GM04503 (cell line): ENCODE measurements around the gene KCNB1.
"Not testable (repeated sequence)": the region's sequence is repeated elsewhere in the genome, so short reads cannot be mapped to it uniquely, and the experiment has no call there.

Experiments
- DNase-seq: peaks from one replicate; pipeline ENCODE4 v3.0.0-alpha.2; 2012; ENCODE audit warnings: low read depth

Gene KCNB1

GRCh38 chr20:49435639-49436038, 46.8 kb downstream of the KCNB1 start:
- no peak for DNase-seq

GRCh38 chr20:49433333-49433732, 49.1 kb downstream of the KCNB1 start:
- DNase-seq, result no peak

- no peak for DNase-seq
Measured at GRCh38 chr20:49432550-49432949, 49.9 kb downstream of the KCNB1 start.

- no peak for DNase-seq
Measured at GRCh38 chr20:49431329-49431728, 51.1 kb downstream of the KCNB1 start.

GRCh38 chr20:49430320-49430719, 52.1 kb downstream of the KCNB1 start:
- no peak for DNase-seq

GRCh38 chr20:49427751-49428518, 54.5 kb downstream of the KCNB1 start:
- no peak for DNase-seq

- no peak for DNase-seq
Measured at GRCh38 chr20:49426873-49427272, 55.6 kb downstream of the KCNB1 start.

- no peak for DNase-seq
Measured at GRCh38 chr20:49426395-49426794, 56.1 kb downstream of the KCNB1 start.

- DNase-seq, result no peak
Measured at GRCh38 chr20:49424536-49424935, 57.9 kb downstream of the KCNB1 start.

- no peak for DNase-seq
Measured at GRCh38 chr20:49422161-49422560, 60.3 kb downstream of the KCNB1 start.

GRCh38 chr20:49420811-49421295, 61.6 kb downstream of the KCNB1 start:
- no peak for DNase-seq

GRCh38 chr20:49420292-49420691, 62.2 kb downstream of the KCNB1 start:
- DNase-seq, result no peak

GRCh38 chr20:49419785-49420184, 62.7 kb downstream of the KCNB1 start:
- no peak for DNase-seq

GRCh38 chr20:49418809-49419208, 63.7 kb downstream of the KCNB1 start:
- no peak for DNase-seq

GRCh38 chr20:49417843-49418555, 64.5 kb downstream of the KCNB1 start:
- no peak for DNase-seq

- no peak for DNase-seq
Measured at GRCh38 chr20:49415668-49416044, 66.8 kb downstream of the KCNB1 start.

- DNase-seq, result no peak
Measured at GRCh38 chr20:49415005-49415667, 67.3 kb downstream of the KCNB1 start.

- DNase-seq, result no peak
Measured at GRCh38 chr20:49413677-49414076, 68.8 kb downstream of the KCNB1 start.

GRCh38 chr20:49412953-49413352, 69.5 kb downstream of the KCNB1 start:
- DNase-seq, result no peak

- DNase-seq, result no peak
Measured at GRCh38 chr20:49412254-49412653, 70.2 kb downstream of the KCNB1 start.

GRCh38 chr20:49411221-49411925, 71.1 kb downstream of the KCNB1 start:
- DNase-seq, result no peak

GRCh38 chr20:49409975-49410621, 72.4 kb downstream of the KCNB1 start:
- DNase-seq, result not testable (repeated sequence)
